GM12891 (cell line): ENCODE data around the gene TTYH3.

ENCODE experiments used
- PAX5 ChIP-seq: IDR thresholded peaks from 2 replicates; pipeline ENCODE4 v1.6.1; 2011; ENCODE audit warnings: low read length, moderate library complexity, mild to moderate bottlenecking; ENCODE audit not compliant: insufficient read depth, severe bottlenecking
- POLR2A ChIP-seq: IDR thresholded peaks from 2 replicates; pipeline ENCODE4 v1.6.1; 2011; ENCODE audit warnings: low read depth, low read length, control low read depth
- POLR2AphosphoS5 ChIP-seq: IDR thresholded peaks from 2 replicates; pipeline ENCODE4 v1.6.1; 2011; ENCODE audit warnings: low read depth, low read length, control low read depth
- POU2F2 ChIP-seq: IDR thresholded peaks from 2 replicates; pipeline ENCODE4 v1.6.1; 2011; ENCODE audit warnings: low read depth, mild to moderate bottlenecking, control low read depth, low read length, moderate library complexity
- SPI1 ChIP-seq: IDR thresholded peaks from 2 replicates; pipeline ENCODE4 v1.6.1; 2011; ENCODE audit warnings: low read depth, low read length, control low read depth
- TAF1 ChIP-seq: IDR thresholded peaks from 2 replicates; pipeline ENCODE4 v1.6.1; 2011; ENCODE audit warnings: low read depth, low read length, control low read depth

DNA sequence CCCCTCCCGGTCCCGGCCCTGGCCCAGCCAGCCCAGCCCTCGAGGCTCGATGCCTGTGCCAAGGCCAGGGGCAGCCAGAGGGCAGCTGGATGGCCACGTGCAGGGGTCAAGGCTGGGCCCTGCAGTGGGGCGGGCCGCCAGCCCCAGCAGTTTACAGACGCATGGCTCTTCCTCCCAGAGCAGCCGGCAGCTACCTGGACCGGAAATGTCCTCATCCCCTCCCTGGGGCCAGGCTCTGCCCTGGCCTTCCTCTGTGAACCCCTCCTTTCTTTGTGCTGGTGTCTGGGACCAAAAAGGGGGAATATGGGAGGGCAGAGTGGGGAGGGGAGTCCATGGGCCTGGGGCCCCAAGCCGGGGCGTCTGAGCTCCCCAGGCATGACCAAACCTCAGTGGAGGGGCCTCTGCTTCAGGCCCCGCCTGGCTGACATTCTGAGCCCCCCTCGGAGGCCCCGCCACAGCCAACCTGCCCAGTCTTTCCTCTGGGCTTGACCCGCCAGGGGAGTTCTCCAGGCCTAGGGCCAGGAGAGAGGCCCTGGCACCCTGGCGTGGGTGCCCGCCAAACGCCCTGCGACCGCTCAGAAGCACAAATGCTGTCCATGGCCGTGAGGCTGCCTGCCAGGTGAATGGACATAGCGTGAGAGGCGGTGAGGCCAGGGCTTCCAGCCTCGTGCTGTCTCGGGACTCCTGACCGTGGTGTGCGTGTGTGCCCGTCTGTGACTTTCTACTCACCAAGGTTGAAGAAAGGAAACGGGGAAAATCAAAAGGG is 31.5 kb downstream of the TTYH3 start:
- no peak for TF ChIP-seq POLR2AphosphoS5
- no peak for TF ChIP-seq PAX5
- no peak for TF ChIP-seq POLR2A
- TF ChIP-seq POU2F2: no peak
- TF ChIP-seq SPI1: no peak
- TF ChIP-seq TAF1: no peak
